SH-SY5Y (cell line): ENCODE data around the gene YWHAG.

Experiments
- GATA2 ChIP-seq: IDR thresholded peaks from 2 replicates; pipeline ENCODE4 v1.6.1; 2011; ENCODE audit warnings: mild to moderate bottlenecking, low read depth, low read length
- GATA3 ChIP-seq: IDR thresholded peaks from 2 replicates; pipeline ENCODE4 v1.6.1; 2011; ENCODE audit warnings: low read depth, mild to moderate bottlenecking, low read length, moderate library complexity

GRCh38 chr7:76328389-76328788 lies 30.4 kb downstream of the YWHAG start:
- TF ChIP-seq GATA2 (no peak), GATA3 (no peak)
